ENCODE measurements around the gene NFIC.
A peak's percentile ranks its signal among the peaks of the same experiment; 100 is the strongest.

The NFIC gene

GRCh38 chr19:3359919-3360420 lies 6.4 kb upstream of the NFIC start:
- TF ChIP-seq POLR2AphosphoS5 (IDR thresholded peaks at IDR 0.05; ENCODE audit: borderline replicate concordance, low read depth, low read length) (no peak), EZH2 (IDR thresholded peaks at IDR 0.05) (no peak), FOXP2 (optimal IDR thresholded peaks at IDR 0.05; ENCODE audit: control extremely low read depth, extremely low read length, insufficient read depth) (no peak)
- peak overlapping the region; percentile 78 for H3K27ac ChIP-seq
- peak overlapping the region; percentile 83 for H3K9ac ChIP-seq (ENCODE audit: insufficient read length)
- H3K9me3 ChIP-seq (ENCODE audit: low read depth, low read length): no peaks in the 10 kb centered on the region
- DNase-seq (ENCODE audit: low read depth, low spot score): no peak
- H3K36me3 ChIP-seq (ENCODE audit: insufficient read depth, low read length): no peaks in the 10 kb centered on the region
- H3K4me3 ChIP-seq: peak overlapping the region; percentile 93

- Histone ChIP-seq H3K9ac (ENCODE audit: insufficient read length) (peak overlapping the region; percentile 75), H3K4me3 (peak overlapping the region; percentile 93), H3K36me3 (ENCODE audit: insufficient read depth, low read length) (no peaks in the 10 kb centered on the region), H3K27ac (peak overlapping the region; percentile 71), H3K9me3 (ENCODE audit: low read depth, low read length) (no peaks in the 10 kb centered on the region)
- TF ChIP-seq EZH2 (IDR thresholded peaks at IDR 0.05) (no peak), FOXP2 (optimal IDR thresholded peaks at IDR 0.05; ENCODE audit: control extremely low read depth, extremely low read length, insufficient read depth) (no peak), POLR2AphosphoS5 (IDR thresholded peaks at IDR 0.05; ENCODE audit: borderline replicate concordance, low read depth, low read length) (peak; percentile 81)
- no peak for DNase-seq (ENCODE audit: low read depth, low spot score)
Observed at GRCh38 chr19:3360421-3361383, 5.7 kb upstream of the NFIC start.

- no peak for DNase-seq (ENCODE audit: low read depth, low spot score)
- Histone ChIP-seq H3K9me3 (ENCODE audit: low read depth, low read length) (no peaks in the 10 kb centered on the region), H3K9ac (ENCODE audit: insufficient read length) (no peak overlapping the region), H3K27ac (peak overlapping the region; percentile 26; the same call in 1 of the 2 replicates), H3K4me3 (peak overlapping the region; percentile 93), H3K36me3 (ENCODE audit: insufficient read depth, low read length) (no peaks in the 10 kb centered on the region)
- TF ChIP-seq POLR2AphosphoS5 (IDR thresholded peaks at IDR 0.05; ENCODE audit: borderline replicate concordance, low read depth, low read length) (no peak), FOXP2 (optimal IDR thresholded peaks at IDR 0.05; ENCODE audit: control extremely low read depth, extremely low read length, insufficient read depth) (no peak), EZH2 (IDR thresholded peaks at IDR 0.05) (no peak)
Observed at GRCh38 chr19:3361384-3362216, 4.8 kb upstream of the NFIC start.

- Histone ChIP-seq H3K36me3 (ENCODE audit: insufficient read depth, low read length) (no peaks in the 10 kb centered on the region), H3K4me3 (no peak overlapping the region), H3K27ac (peak overlapping the region; percentile 60; the same call in 1 of the 2 replicates), H3K9me3 (ENCODE audit: low read depth, low read length) (no peaks in the 10 kb centered on the region), H3K9ac (ENCODE audit: insufficient read length) (no peak overlapping the region)
- TF ChIP-seq FOXP2 (optimal IDR thresholded peaks at IDR 0.05; ENCODE audit: control extremely low read depth, extremely low read length, insufficient read depth): no peak
- no peak for TF ChIP-seq EZH2 (IDR thresholded peaks at IDR 0.05)
- TF ChIP-seq POLR2AphosphoS5 (IDR thresholded peaks at IDR 0.05; ENCODE audit: borderline replicate concordance, low read depth, low read length): no peak
- DNase-seq (ENCODE audit: low read depth, low spot score): no peak
Observed at GRCh38 chr19:3362217-3362906, 4.0 kb upstream of the NFIC start.

GRCh38 chr19:3363841-3364500 lies 2.4 kb upstream of the NFIC start:
- H3K36me3 ChIP-seq (ENCODE audit: insufficient read depth, low read length): no peaks in the 10 kb centered on the region
- no peaks in the 10 kb centered on the region for H3K9me3 ChIP-seq (ENCODE audit: low read depth, low read length)
- H3K27ac ChIP-seq: peak overlapping the region; percentile 9
- TF ChIP-seq EZH2 (IDR thresholded peaks at IDR 0.05): no peak
- TF ChIP-seq POLR2AphosphoS5 (IDR thresholded peaks at IDR 0.05; ENCODE audit: borderline replicate concordance, low read depth, low read length): no peak
- TF ChIP-seq FOXP2 (optimal IDR thresholded peaks at IDR 0.05; ENCODE audit: control extremely low read depth, extremely low read length, insufficient read depth): no peak
- no peak for DNase-seq (ENCODE audit: low read depth, low spot score)
- no peak overlapping the region for H3K4me3 ChIP-seq
- H3K9ac ChIP-seq (ENCODE audit: insufficient read length): no peak overlapping the region

GRCh38 chr19:3364501-3364858 lies 1.9 kb upstream of the NFIC start:
- TF ChIP-seq FOXP2 (optimal IDR thresholded peaks at IDR 0.05; ENCODE audit: control extremely low read depth, extremely low read length, insufficient read depth): no peak
- no peak for TF ChIP-seq EZH2 (IDR thresholded peaks at IDR 0.05)
- TF ChIP-seq POLR2AphosphoS5 (IDR thresholded peaks at IDR 0.05; ENCODE audit: borderline replicate concordance, low read depth, low read length): no peak
- DNase-seq (ENCODE audit: low read depth, low spot score): no peak
- Histone ChIP-seq H3K9me3 (ENCODE audit: low read depth, low read length) (no peaks in the 10 kb centered on the region), H3K36me3 (ENCODE audit: insufficient read depth, low read length) (no peaks in the 10 kb centered on the region), H3K27ac (no peak overlapping the region), H3K9ac (ENCODE audit: insufficient read length) (no peak overlapping the region), H3K4me3 (no peak overlapping the region)

- TF ChIP-seq POLR2AphosphoS5 (IDR thresholded peaks at IDR 0.05; ENCODE audit: borderline replicate concordance, low read depth, low read length) (no peak), EZH2 (IDR thresholded peaks at IDR 0.05) (no peak), FOXP2 (optimal IDR thresholded peaks at IDR 0.05; ENCODE audit: control extremely low read depth, extremely low read length, insufficient read depth) (no peak)
- Histone ChIP-seq H3K36me3 (ENCODE audit: insufficient read depth, low read length) (no peaks in the 10 kb centered on the region), H3K27ac (peak overlapping the region; percentile 86), H3K9me3 (ENCODE audit: low read depth, low read length) (no peaks in the 10 kb centered on the region), H3K4me3 (peak overlapping the region; percentile 93), H3K9ac (ENCODE audit: insufficient read length) (peak overlapping the region; percentile 85)
- no peak for DNase-seq (ENCODE audit: low read depth, low spot score)
Observed at GRCh38 chr19:3365093-3365835, 1.1 kb upstream of the NFIC start.

Data from SK-N-MC (cell line).